Endodermal cell (in vitro differentiated cells): ENCODE measurements around the gene MGAT5. TPM values are rescaled to one million over a fixed set of nuclear protein-coding genes. Genes with fewer than 3 reads are reported as not detected.

Experiments used
- DNase-seq: peaks from one replicate; pipeline ENCODE4 v3.0.0-alpha.2; 2017
- H3K27ac ChIP-seq: 2 replicates; pipeline ENCODE4 v1.5.1; 2013; ENCODE audit warnings: mild to moderate bottlenecking, low read depth, low read length, moderate library complexity
- H3K27me3 ChIP-seq: 2 replicates; pipeline ENCODE4 v1.6.1; 2013; ENCODE audit warnings: mild to moderate bottlenecking, low read length, moderate library complexity; ENCODE audit not compliant: insufficient read depth, control insufficient read depth, poor library complexity, severe bottlenecking
- H3K36me3 ChIP-seq: 2 replicates; pipeline ENCODE4 v1.7.0; 2013; ENCODE audit warnings: mild to moderate bottlenecking, low read length, moderate library complexity; ENCODE audit not compliant: control insufficient read depth, insufficient read depth
- H3K4me1 ChIP-seq: one replicate; pipeline ENCODE4 v1.7.0; 2013; ENCODE audit warnings: low read length; ENCODE audit not compliant: control insufficient read depth, insufficient read depth
- H3K4me3 ChIP-seq: 2 replicates; pipeline ENCODE4 v1.5.1; 2013; ENCODE audit warnings: mild to moderate bottlenecking, low read length, moderate library complexity
- H3K9ac ChIP-seq: 2 replicates; pipeline ENCODE4 v1.6.1; 2013; ENCODE audit warnings: mild to moderate bottlenecking, low read length, moderate library complexity; ENCODE audit not compliant: poor library complexity, severe bottlenecking; ENCODE audit errors: extremely low read depth
- H3K9me3 ChIP-seq: 2 replicates; pipeline ENCODE4 v1.6.1; 2013; ENCODE audit warnings: mild to moderate bottlenecking, low read length, moderate library complexity; ENCODE audit not compliant: control insufficient read depth
- H3K27ac Mint-ChIP-seq: 2 replicates; pipeline ENCODE4 v1.8.0; 2020; ENCODE audit warnings: mixed read lengths
- H3K27me3 Mint-ChIP-seq: 2 replicates; pipeline ENCODE4 v1.8.0; 2021; ENCODE audit warnings: mild to moderate bottlenecking, mixed read lengths; ENCODE audit not compliant: insufficient read depth
- H3K36me3 Mint-ChIP-seq: 2 replicates; pipeline ENCODE4 v1.8.0; 2020; ENCODE audit warnings: low read depth, mixed read lengths
- H3K4me1 Mint-ChIP-seq: 2 replicates; pipeline ENCODE4 v1.8.0; 2020; ENCODE audit warnings: mixed read lengths
- H3K4me3 Mint-ChIP-seq: 2 replicates; pipeline ENCODE4 v1.8.0; 2020; ENCODE audit warnings: mild to moderate bottlenecking, moderate library complexity, mixed read lengths
- H3K9me3 Mint-ChIP-seq: 2 replicates; pipeline ENCODE4 v1.8.0; 2020; ENCODE audit warnings: mild to moderate bottlenecking, mixed read lengths
- WGBS, 2 experiments: methylation state at CpG; one replicate each; pipeline versions ENCODE4 v1.1.5 to v1.1.7; 2013; ENCODE audit warnings: missing lambda C conversion rate in 2 of 2, mixed read lengths in 1 of 2; ENCODE audit not compliant: insufficient coverage in 1 of 2, insufficient read length in 1 of 2; 5-methylcytosine and 5-hydroxymethylcytosine counted together
- total RNA-seq, 2 donors: library from RNA; stranded (reverse); fragmentation: NEBNext Ultra II Directional in 1 of 2; extraction: Animal tissue kit (Norgen Biotek cat#: 25700) in 1 of 2; gene quantifications; 2 replicates in 1 of 2; 3 replicates in 1 of 2; pipeline ENCODE4 v1.2.1, GENCODE V29; 2021
- TF ChIP-seq, protein P1 (sequence below): fragments of 200-600 bp; sonication (generic); conservative IDR thresholded peaks from 2 replicates; pipeline ENCODE4 v1.5.0; 2021; ENCODE audit warnings: antibody characterized with exemption, mild to moderate bottlenecking

MGAT5 gene
- total RNA-seq, 2 donors from 2014 or later = 57.2 to 78.4 TPM

DNA sequence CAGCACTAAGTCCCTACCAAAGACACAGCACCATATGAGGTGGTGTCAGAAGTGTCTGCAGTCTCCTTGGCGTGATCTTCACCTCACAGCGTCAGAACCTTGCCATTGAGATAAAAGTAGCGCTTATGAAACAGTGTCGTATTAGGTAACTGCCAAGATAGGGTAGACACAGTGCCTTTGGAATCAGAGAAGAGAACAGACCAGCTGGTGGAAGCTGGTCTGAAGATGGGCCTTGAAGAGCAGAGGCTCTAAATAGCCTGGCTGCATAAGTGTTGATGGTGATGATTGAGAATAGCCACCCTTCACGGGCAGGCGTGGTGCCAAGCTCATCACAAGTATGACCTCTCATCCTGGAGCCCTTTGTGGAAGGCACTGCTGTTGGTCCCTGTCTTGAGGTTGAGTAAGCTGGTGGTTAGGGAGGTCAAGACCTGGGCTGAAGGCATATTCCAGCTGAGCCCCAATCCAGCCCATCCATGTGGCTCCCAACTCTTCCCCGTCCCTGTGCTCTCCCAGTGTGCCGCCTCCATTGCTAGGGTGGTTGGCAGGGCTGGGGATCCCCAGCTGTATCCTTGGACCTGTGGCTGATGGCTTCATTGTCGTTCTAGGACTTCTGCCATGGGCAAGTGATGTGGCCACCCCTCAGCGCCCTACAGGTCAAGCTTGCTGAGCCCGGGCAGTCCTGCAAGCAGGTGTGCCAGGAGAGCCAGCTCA lies 187.4 kb downstream of the MGAT5 start:
- Mint-ChIP-seq H3K9me3 (no peaks in the 10 kb centered on the region), H3K36me3 (peaks cover 23% of the 10 kb centered on the region), H3K27ac (no peak overlapping the region), H3K4me3 (no peak overlapping the region), H3K4me1 (no peaks in the 10 kb centered on the region), H3K27me3 (no peaks in the 10 kb centered on the region)
- Histone ChIP-seq H3K4me3 (no peak overlapping the region), H3K27ac (no peak overlapping the region), H3K9me3 (no peaks in the 10 kb centered on the region), H3K9ac (no peak overlapping the region), H3K27me3 (no peaks in the 10 kb centered on the region), H3K4me1 (no peaks in the 10 kb centered on the region), H3K36me3 (peaks cover 4% of the 10 kb centered on the region)
- DNase-seq = no peak
- 95 to 100% methylated on average over 7 to 11 of the region's 11 CpGs for WGBS, 2 experiments
- TF ChIP-seq, protein P1, sequence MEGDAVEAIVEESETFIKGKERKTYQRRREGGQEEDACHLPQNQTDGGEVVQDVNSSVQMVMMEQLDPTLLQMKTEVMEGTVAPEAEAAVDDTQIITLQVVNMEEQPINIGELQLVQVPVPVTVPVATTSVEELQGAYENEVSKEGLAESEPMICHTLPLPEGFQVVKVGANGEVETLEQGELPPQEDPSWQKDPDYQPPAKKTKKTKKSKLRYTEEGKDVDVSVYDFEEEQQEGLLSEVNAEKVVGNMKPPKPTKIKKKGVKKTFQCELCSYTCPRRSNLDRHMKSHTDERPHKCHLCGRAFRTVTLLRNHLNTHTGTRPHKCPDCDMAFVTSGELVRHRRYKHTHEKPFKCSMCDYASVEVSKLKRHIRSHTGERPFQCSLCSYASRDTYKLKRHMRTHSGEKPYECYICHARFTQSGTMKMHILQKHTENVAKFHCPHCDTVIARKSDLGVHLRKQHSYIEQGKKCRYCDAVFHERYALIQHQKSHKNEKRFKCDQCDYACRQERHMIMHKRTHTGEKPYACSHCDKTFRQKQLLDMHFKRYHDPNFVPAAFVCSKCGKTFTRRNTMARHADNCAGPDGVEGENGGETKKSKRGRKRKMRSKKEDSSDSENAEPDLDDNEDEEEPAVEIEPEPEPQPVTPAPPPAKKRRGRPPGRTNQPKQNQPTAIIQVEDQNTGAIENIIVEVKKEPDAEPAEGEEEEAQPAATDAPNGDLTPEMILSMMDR = no peak

DNA sequence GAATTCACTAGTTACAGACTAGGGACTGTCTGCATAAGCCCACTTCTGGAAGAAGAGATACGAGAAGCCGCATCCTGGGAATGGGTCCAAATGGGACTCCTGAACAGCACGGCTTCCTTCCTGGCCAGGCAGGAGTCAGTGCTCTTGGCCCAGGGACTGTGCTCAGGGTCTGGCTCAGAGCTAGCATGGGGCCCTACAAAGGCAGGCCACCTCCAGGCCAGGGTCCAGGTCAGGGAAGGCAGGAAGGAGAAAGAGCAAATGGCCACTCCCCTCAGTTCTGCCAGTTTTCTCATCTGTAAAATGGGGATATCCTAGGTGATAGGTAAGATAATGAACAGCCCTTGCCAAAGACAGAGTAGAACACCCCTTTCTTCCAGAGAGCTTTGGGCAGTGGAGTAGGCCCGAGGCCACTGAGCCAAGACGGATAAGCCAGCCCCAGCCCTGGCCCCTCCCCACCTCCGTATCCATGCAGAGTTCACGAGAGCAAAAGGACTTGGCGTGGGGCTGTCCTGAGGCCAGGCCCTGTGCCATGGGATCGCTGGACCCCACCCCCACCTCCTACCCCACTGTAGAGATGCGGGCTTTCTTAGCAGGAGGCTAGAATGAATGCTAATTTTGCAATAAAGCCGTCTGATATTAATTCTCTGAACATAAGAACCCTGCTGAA lies 190.1 kb downstream of the MGAT5 start:
- Histone ChIP-seq H3K9me3 (no peaks in the 10 kb centered on the region), H3K4me3 (no peak overlapping the region), H3K36me3 (peaks cover 5% of the 10 kb centered on the region), H3K9ac (no peak overlapping the region), H3K27me3 (no peaks in the 10 kb centered on the region), H3K4me1 (no peaks in the 10 kb centered on the region), H3K27ac (no peak overlapping the region)
- Mint-ChIP-seq H3K4me1 (no peaks in the 10 kb centered on the region), H3K9me3 (no peaks in the 10 kb centered on the region), H3K27ac (no peak overlapping the region), H3K27me3 (no peaks in the 10 kb centered on the region), H3K4me3 (no peak overlapping the region), H3K36me3 (peaks cover 32% of the 10 kb centered on the region)
- TF ChIP-seq, protein P1 = no peak
- DNase-seq = no peak
- WGBS, 2 experiments = 94 to 97% methylated on average over 5 to 11 of the region's 11 CpGs

DNA sequence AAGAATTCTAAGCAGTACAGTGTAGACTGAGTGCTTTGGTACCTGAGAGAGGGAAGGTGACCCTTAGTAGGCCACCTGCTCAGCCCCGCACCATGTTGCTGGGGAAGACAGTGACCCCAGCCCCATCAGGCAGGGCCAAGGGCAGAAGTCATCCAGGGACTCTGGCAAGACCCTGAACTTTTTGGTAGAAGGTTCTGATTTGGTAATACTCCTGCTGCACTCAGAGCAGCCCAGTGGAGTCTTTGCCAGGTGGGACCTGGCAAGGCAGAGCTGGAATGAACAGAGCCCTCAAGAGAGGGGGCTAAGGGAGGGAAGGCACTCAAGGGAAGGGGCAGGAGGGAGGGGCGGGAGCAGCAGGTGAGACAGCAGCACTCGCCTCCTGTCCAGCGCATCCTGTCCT lies 191.2 kb downstream of the MGAT5 start:
- Histone ChIP-seq H3K36me3 (peaks cover 5% of the 10 kb centered on the region), H3K4me3 (no peak overlapping the region), H3K9ac (no peak overlapping the region), H3K9me3 (no peaks in the 10 kb centered on the region), H3K27me3 (no peaks in the 10 kb centered on the region), H3K4me1 (no peaks in the 10 kb centered on the region), H3K27ac (no peak overlapping the region)
- H3K27me3 Mint-ChIP-seq = no peaks in the 10 kb centered on the region
- TF ChIP-seq, protein P1 = no peak
- no peak overlapping the region for H3K4me3 Mint-ChIP-seq
- no peak overlapping the region for H3K27ac Mint-ChIP-seq
- no peak for DNase-seq
- WGBS, 2 experiments = 93 to 100% methylated on average over 4 of the region's 4 CpGs
- no peaks in the 10 kb centered on the region for H3K9me3 Mint-ChIP-seq
- peaks cover 33% of the 10 kb centered on the region for H3K36me3 Mint-ChIP-seq
- H3K4me1 Mint-ChIP-seq = no peaks in the 10 kb centered on the region
